ENCODE data around the gene HNRNPC.

The HNRNPC gene

DNA sequence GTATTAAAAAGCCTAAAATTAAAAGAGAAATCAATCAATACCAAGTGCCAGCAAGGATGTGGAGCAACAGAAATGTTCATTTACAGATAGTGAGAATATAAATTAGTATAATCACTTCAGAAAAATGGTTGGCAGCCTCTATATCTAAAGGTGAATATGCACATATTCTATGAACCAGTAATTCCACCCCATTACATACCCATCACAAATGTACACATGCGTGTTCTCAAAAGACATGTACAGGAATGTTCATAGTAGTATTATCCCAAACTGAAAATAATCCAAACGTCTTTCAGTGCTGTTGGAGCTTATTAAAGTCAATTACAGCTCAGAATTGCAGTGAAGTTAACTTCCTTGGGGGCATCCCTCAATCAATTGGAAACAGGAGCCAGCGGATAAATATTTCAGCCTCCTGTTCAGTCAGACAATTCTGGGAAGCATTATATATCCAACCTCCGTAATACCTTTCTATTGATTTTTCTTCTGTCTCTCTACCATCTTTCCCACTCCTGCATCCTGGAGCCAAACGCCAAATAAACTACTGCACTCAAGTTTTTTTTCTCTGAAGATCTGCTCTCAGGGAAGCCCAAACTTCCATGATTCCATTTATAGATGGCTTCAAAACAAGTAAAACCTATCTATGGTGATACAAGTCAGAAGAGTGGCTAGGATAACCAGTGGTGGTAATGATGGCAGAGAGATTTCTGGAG lies 68.3 kb downstream of the HNRNPC start:
- DNase-seq (ENCODE audit: low read depth), result no peak
- TF ChIP-seq, protein P1, sequence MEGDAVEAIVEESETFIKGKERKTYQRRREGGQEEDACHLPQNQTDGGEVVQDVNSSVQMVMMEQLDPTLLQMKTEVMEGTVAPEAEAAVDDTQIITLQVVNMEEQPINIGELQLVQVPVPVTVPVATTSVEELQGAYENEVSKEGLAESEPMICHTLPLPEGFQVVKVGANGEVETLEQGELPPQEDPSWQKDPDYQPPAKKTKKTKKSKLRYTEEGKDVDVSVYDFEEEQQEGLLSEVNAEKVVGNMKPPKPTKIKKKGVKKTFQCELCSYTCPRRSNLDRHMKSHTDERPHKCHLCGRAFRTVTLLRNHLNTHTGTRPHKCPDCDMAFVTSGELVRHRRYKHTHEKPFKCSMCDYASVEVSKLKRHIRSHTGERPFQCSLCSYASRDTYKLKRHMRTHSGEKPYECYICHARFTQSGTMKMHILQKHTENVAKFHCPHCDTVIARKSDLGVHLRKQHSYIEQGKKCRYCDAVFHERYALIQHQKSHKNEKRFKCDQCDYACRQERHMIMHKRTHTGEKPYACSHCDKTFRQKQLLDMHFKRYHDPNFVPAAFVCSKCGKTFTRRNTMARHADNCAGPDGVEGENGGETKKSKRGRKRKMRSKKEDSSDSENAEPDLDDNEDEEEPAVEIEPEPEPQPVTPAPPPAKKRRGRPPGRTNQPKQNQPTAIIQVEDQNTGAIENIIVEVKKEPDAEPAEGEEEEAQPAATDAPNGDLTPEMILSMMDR (IDR thresholded peaks at IDR 0.05; ENCODE audit: low read depth, low read length, missing control alignments), result no peak
- no peak overlapping the region for H3K4me3 ChIP-seq (ENCODE audit: low read depth, low read length)
- in situ Hi-C loops (cut with HindIII; ENCODE audit: low sequenced_read_pairs), result loop anchor here (10.0 kb wide), 1 partner anchor 204 kb away; no protein-coding TSS in a partner anchor

DNA sequence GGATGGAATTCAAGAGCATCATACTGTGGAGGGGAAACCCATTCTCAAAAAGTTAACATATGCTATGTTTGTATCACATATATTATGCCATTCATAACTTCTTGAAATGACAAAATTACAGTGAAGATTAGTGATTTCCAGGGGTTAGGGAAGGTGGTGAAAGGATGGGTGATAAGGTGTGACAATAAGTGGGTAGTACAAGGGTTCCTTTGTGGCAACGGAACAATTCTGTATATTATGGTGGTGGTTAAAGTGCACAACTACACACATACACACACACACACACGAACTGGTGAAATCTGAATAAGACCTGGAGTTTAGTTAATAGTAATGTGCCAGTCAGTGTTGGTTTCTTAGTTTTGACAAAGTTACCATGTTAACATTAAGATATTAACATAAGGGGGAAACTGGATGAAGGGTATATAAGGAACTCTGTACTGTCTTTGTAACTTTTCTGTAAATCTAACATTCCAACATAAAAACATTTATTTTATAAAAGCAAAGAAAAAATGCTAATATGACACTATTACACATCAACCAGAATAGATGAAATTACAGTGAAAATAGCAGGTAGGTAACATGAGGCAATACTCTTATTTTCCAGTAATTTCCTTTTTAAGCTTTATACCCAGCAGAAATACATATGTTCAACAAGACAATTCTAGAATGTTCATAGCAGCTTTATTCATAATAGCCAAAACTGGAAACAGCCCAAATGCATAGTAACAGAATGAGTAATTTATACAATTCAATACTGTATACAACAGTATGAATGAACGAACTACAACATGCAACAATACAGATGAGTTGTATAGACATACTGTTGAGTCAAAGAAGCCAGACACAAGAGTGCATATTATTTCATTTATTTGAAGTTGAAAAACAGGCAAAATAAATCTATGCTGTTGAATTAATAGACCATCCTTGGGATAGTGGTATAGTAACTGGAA lies 69.4 kb downstream of the HNRNPC start:
- TF ChIP-seq, protein P1 (IDR thresholded peaks at IDR 0.05; ENCODE audit: low read depth, low read length, missing control alignments), result no peak
- no peak overlapping the region for H3K4me3 ChIP-seq (ENCODE audit: low read depth, low read length)
- no peak for DNase-seq (ENCODE audit: low read depth)
- in situ Hi-C loops (cut with HindIII; ENCODE audit: low sequenced_read_pairs), result loop anchor here (10.0 kb wide), 1 partner anchor 205 kb away; no protein-coding TSS in a partner anchor

DNA sequence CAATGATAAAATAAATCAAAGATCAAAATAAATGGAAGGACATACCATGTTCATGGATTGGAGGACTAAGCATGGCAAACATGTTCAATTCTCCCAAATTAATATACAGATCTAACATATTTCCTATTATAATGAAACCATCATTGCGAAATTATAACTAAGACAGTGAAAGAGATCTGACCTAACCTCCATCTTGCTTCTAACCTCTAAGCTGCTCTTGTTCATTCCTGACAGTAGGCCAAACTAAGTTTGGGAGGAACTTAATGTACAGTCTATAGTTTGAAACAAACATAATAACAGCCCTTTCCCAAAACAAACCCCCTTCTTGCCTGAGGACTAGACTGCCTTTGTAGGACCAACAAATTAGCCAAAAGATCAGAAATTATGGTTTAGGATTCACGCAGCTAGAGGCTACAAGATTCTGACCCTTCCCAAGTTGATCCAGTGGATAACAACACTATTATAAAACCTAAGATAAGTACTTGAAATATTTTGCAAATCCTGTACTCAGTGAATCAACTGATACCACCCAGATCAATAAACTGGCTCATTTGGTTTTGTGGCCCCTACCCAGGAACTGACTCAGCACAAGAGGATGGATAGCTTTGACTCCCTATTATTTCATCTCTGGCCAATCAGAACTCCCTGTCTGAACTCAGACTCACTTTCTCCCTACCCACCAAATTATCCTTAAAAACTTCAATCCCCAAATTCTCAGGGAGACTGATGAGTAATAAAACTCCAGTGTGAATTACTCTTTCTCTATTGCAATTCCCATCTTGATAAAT lies 71.6 kb downstream of the HNRNPC start:
- no peak overlapping the region for H3K4me3 ChIP-seq (ENCODE audit: low read depth, low read length)
- TF ChIP-seq, protein P1 (IDR thresholded peaks at IDR 0.05; ENCODE audit: low read depth, low read length, missing control alignments), result no peak
- in situ Hi-C loops (cut with HindIII; ENCODE audit: low sequenced_read_pairs), result no loop called here
- DNase-seq (ENCODE audit: low read depth), result no peak

DNA sequence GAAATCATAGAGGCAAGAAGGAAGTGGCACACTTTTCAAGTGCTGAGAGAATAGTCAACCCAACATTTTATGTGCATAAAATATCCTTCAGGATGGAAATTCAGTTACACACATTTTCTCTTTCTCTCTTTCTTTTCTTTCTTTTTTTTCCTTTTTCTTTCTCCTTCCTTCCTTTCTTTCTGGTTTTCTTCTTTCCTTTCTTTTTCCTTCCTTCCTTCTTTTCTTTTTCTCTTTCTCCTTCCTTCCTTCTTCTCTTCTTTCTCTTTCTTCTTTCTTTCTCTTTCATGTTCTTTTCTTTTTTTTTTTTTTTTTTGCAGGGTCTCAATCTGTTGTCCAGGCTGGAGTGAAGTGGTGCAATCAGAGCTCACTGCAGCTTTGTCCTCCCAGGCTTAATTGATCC lies 74.6 kb downstream of the HNRNPC start:
- no peak overlapping the region for H3K4me3 ChIP-seq (ENCODE audit: low read depth, low read length)
- TF ChIP-seq, protein P1 (IDR thresholded peaks at IDR 0.05; ENCODE audit: low read depth, low read length, missing control alignments), result no peak
- DNase-seq (ENCODE audit: low read depth), result no peak
- in situ Hi-C loops (cut with HindIII; ENCODE audit: low sequenced_read_pairs), result no loop called here

DNA sequence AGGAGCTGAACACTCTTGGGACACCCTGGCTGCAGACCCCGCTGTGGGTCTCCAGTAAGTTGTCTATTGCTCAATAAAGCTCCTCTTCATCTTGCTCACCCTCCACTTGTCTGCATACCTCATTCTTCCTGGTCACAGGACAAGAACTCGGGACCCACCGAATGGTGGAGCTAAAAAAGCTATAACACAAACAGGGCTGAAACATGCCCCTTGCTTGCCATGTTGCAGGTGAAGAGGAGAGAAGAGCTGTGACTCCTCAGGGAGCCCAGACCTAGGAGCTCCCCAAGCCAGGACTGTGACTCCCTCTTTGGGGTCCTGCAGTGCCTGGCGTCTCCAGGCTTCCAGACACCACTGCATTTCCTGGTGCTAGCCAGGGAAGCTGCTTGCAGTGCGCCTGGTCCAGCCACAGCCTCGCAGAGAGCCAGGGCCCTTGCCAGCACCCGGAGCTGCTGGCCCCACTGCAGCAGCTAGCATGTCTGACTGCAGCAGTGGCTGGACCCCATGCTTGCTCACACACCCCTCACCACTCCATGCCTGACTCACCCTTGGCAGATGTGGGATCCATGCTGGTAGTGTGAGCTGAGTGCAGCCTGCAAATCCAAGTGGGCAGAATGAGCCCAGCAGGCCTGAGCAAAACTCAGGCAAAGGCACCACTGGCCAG lies 76.2 kb downstream of the HNRNPC start:
- no peak for DNase-seq (ENCODE audit: low read depth)
- in situ Hi-C loops (cut with HindIII; ENCODE audit: low sequenced_read_pairs), result no loop called here
- TF ChIP-seq, protein P1 (IDR thresholded peaks at IDR 0.05; ENCODE audit: low read depth, low read length, missing control alignments), result no peak
- H3K4me3 ChIP-seq (ENCODE audit: low read depth, low read length), result no peak overlapping the region

Measured in astrocyte of the cerebellum (primary cell).